HL-60 (cell line): ENCODE measurements around the gene CTNNA3.

Experiments used
- DNase-seq, 2 experiments: peaks; one replicate each; pipeline ENCODE4 v3.0.0-alpha.2; 2010 to 2020; ENCODE audit warnings: low read depth in 1 of 2, low spot score in 1 of 2
- H3K27ac ChIP-seq: fragments of 250-450 bp; sonication (Bioruptor Pico); replicated peaks from 2 replicates; pipeline ENCODE4 v1.5.1; 2020; ENCODE audit warnings: mild to moderate bottlenecking, moderate library complexity
- H3K27me3 ChIP-seq: fragments of 250-450 bp; sonication (Bioruptor Pico); 2 replicates; pipeline ENCODE4 v1.5.1; 2021; ENCODE audit warnings: mild to moderate bottlenecking, moderate library complexity; ENCODE audit not compliant: insufficient read depth, poor library complexity, severe bottlenecking
- H3K4me3 ChIP-seq: replicated peaks from 2 replicates; pipeline ENCODE4 v1.5.1; 2011; ENCODE audit warnings: mild to moderate bottlenecking, control low read depth, low read length; ENCODE audit not compliant: insufficient read depth
- CTCF ChIP-seq: IDR thresholded peaks from one replicate; pipeline ENCODE4 v1.5.1; 2011; ENCODE audit warnings: low read length, control low read depth, inconsistent platforms; ENCODE audit not compliant: insufficient read depth
- GABPA ChIP-seq: IDR thresholded peaks from 2 replicates; pipeline ENCODE4 v1.6.1; 2012; ENCODE audit warnings: low read depth
- POLR2AphosphoS5 ChIP-seq: IDR thresholded peaks from 2 replicates; pipeline ENCODE4 v1.6.1; 2012; ENCODE audit warnings: low read depth
- REST ChIP-seq: IDR thresholded peaks from 2 replicates; pipeline ENCODE4 v1.6.1; 2012; ENCODE audit warnings: low read depth; ENCODE audit not compliant: insufficient replicate concordance
- SPI1 ChIP-seq: IDR thresholded peaks from 2 replicates; pipeline ENCODE4 v1.6.1; 2012; ENCODE audit warnings: low read depth, mild to moderate bottlenecking, borderline replicate concordance

The CTNNA3 gene

GRCh38 chr10:67107670-67108069 is 588.3 kb downstream of the CTNNA3 start:
- Histone ChIP-seq H3K4me3 (no peak overlapping the region), H3K27ac (no peak overlapping the region), H3K27me3 (no peaks in the 10 kb centered on the region)
- DNase-seq: no peak
- TF ChIP-seq SPI1 (no peak), GABPA (no peak), CTCF (no peak), REST (no peak), POLR2AphosphoS5 (no peak)

GRCh38 chr10:67100951-67101350 is 595.0 kb downstream of the CTNNA3 start:
- no peak for DNase-seq

GRCh38 chr10:67098461-67098860 is 597.5 kb downstream of the CTNNA3 start:
- no peak for DNase-seq
- Histone ChIP-seq H3K27ac (no peak overlapping the region), H3K4me3 (no peak overlapping the region), H3K27me3 (no peaks in the 10 kb centered on the region)
- TF ChIP-seq SPI1 (no peak), POLR2AphosphoS5 (no peak), REST (no peak), GABPA (no peak), CTCF (no peak)

More at GRCh38 chr10:67100951-67101350, 595.0 kb downstream of the CTNNA3 start:
- no peaks in the 10 kb centered on the region for H3K27me3 ChIP-seq
- H3K27ac ChIP-seq: no peak overlapping the region
- H3K4me3 ChIP-seq: no peak overlapping the region
- no peak for TF ChIP-seq POLR2AphosphoS5
- TF ChIP-seq REST: no peak
- TF ChIP-seq GABPA: no peak
- TF ChIP-seq CTCF: no peak
- TF ChIP-seq SPI1: no peak
